IMR-90 (cell line): ENCODE data around the gene ARMH2.

Source experiments
- CTCF ChIP-seq: conservative IDR thresholded peaks from 2 replicates; pipeline ENCODE4 v1.5.1; 2012; ENCODE audit warnings: mild to moderate bottlenecking, low read depth, low read length, improper control_type of control experiment
- MXI1 ChIP-seq: IDR thresholded peaks from 2 replicates; pipeline ENCODE4 v1.6.1; 2012; ENCODE audit warnings: low read depth, mild to moderate bottlenecking, low read length, moderate library complexity, borderline replicate concordance
- RAD21 ChIP-seq: IDR thresholded peaks from 2 replicates; pipeline ENCODE4 v1.6.1; 2012; ENCODE audit warnings: low read length, improper control_type of control experiment

DNA sequence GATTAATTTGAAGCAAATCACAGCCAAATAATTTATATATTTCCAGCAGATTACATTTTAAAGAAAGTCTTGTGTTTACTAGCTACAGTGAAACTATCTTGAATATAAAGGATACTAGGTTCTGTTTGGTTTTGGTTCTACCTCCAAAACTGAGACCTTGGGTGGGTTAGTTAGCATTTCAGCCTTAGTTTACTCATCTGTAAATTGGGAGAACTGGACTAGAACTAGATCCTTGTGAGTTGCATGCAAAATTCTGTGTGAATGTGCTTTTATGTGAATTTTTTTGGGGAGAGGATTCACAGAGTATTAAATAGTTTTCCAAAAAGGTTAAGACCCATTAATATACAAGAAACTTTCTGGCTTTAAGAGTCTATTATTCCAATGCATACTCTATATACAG is 19.8 kb downstream of the ARMH2 start:
- no peak for TF ChIP-seq RAD21
- TF ChIP-seq MXI1 = no peak
- no peak for TF ChIP-seq CTCF
